AG09319 (cell line): ENCODE data around the gene LAS1L.

Experiments
- DNase-seq: peaks from one replicate; pipeline ENCODE4 v3.0.0-alpha.2; 2010; ENCODE audit warnings: low read depth; ENCODE audit errors: extremely low read depth
- TF ChIP-seq, protein P1 (sequence below): IDR thresholded peaks from 2 replicates; pipeline ENCODE4 v1.5.1; 2011; ENCODE audit warnings: low read depth, mild to moderate bottlenecking, inconsistent platforms, low read length, moderate library complexity

LAS1L gene

DNA sequence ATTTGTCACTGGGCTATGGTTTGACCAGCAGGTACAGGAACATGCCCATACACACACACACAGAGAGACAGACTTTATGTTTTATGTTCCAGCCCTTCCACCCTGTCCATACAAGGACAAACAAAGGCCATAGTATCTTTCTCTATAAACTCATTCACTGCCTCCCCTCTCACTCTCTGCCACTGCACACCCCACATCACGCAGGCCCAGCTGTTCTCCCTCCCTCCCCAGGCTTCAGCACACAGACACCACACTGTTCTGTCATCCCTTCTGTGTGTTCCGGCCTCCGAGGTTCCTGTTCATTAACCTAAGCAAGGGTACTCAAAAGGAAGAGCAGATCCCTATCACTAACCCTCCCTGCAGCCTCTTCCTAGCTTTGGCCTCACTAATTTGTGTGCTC, 17.8 kb downstream of the LAS1L start:
- DNase-seq: no peak
- TF ChIP-seq, protein P1, sequence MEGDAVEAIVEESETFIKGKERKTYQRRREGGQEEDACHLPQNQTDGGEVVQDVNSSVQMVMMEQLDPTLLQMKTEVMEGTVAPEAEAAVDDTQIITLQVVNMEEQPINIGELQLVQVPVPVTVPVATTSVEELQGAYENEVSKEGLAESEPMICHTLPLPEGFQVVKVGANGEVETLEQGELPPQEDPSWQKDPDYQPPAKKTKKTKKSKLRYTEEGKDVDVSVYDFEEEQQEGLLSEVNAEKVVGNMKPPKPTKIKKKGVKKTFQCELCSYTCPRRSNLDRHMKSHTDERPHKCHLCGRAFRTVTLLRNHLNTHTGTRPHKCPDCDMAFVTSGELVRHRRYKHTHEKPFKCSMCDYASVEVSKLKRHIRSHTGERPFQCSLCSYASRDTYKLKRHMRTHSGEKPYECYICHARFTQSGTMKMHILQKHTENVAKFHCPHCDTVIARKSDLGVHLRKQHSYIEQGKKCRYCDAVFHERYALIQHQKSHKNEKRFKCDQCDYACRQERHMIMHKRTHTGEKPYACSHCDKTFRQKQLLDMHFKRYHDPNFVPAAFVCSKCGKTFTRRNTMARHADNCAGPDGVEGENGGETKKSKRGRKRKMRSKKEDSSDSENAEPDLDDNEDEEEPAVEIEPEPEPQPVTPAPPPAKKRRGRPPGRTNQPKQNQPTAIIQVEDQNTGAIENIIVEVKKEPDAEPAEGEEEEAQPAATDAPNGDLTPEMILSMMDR: no peak

DNA sequence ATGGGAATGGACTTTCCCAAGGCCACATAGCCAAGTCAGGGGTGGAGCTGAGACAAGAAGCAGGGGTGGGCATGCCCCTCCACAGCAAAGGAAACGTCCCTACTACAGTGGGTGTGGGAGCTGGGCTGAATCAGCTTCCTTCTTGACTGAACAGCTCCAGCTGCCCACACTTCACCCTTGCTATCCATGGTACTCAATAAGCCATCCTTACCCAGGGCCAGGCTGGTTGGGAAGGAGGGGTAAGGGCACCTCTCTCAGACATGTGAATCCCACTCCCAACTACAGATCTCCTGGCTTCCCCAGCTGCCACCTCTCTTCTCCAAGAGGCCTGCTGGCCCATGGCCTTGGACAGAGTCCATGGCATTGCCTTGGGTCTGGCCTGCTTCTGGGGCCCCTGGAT, 21.0 kb downstream of the LAS1L start:
- DNase-seq: no peak
- TF ChIP-seq, protein P1: no peak

DNA sequence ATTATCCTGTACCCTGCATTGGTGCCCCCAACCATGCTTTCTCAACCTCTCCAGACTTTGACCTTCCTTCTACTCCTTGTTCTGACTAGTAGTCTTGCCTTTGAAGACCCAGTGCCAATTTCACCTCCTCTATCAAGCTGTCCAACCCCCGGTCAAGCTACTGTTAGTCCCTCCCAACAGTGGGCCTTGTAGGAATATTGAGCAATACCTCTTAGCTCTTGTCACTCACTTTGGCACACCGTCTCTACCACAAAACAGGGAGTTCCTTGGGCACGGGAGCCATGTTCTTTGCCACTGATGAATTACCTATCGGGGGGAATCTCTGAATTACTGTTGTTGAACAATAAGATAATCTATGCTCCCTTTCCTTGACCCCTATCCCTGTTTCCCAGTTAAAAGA, 25.2 kb downstream of the LAS1L start:
- DNase-seq: no peak
- TF ChIP-seq, protein P1: no peak

DNA sequence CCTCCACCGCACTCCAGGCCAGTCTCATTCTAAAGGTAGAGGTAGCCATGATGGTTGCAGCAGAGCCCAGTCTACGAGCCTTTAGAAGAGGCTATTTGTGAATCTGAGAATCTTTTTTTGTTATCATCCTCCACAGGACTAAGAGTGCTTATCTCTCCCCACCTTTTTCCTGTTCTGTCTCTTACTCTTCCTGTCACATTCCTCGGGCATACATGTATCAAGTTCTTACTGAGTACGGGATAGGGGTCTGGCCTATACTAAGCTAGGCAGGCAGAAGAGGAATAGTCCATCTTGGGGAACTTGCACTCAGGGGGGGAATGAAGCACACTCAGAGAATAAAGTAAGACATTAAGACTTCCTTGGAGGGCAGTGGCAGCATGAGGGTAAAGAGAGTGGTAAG, 25.7 kb downstream of the LAS1L start:
- TF ChIP-seq, protein P1: no peak
- DNase-seq: no peak

DNA sequence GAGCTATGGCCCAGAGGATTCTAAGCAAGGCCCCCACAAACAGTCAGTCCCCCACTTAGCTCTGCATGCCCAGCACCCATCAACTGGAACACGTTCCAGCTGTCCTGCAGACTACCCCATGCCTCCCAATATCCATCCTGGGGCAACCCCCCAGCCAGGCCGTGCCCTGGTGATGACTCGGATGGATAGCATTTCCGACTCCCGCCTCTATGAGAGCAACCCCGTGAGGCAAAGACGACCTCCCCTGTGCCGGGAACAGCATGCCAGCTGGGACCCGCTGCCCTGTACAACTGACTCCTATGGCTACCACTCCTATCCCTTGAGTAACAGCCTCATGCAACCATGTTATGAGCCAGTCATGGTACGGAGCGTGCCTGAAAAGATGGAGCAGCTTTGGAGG, 32.0 kb downstream of the LAS1L start:
- DNase-seq: no peak
- TF ChIP-seq, protein P1: no peak

DNA sequence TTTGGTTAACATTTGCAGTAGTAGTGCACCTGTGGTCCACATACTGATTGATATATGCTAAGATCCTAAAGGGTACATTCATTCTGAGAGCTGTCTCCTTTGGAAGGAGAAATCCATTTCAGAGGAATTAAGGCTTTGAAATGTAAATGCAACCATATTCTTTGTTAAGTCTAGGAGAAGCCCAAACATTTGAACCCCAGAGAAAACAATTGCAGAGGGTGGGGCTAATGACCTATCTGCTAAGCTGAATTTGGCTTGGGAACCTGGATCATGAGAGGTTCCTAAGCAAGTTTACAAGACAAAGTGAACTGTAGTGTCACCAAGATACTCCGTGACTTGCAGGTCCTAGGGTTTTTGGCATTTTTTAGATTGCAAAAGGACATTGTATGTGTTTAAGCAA, 41.2 kb downstream of the LAS1L start:
- TF ChIP-seq, protein P1: no peak
- no peak for DNase-seq

DNA sequence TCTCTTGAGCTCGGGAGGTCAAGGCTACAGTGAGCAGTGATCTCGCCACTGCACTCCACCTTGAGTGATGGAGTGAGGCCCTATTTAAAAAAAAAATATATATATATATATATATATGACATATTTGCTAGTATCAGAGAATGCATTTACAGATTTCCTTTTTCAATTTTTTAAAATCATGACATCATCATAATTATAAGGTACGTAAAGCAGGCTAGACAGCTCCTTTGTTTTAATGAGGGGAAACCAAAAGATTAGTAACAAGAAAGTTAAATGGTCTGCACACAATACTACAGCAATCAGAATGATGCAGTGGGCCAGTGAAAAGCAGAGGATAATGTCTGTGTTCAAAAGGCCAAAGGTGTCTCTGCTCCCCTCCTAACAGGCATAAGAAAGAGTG, 43.0 kb downstream of the LAS1L start:
- no peak for DNase-seq

More for the DNA sequence above, 43.0 kb downstream of the LAS1L start:
- TF ChIP-seq, protein P1: no peak
